Measurements from ENCODE around the gene PPM1L. TPM values are rescaled to one million over a fixed set of nuclear protein-coding genes. Genes with fewer than 3 reads are reported as not detected.

Gene PPM1L
- total RNA-seq, 1 donor from 2014 or later = 5.8 TPM

- Mint-ChIP-seq H3K36me3 (ENCODE audit: low read depth) (no peaks in the 10 kb centered on the region), H3K4me1 (no peaks in the 10 kb centered on the region), H3K9me3 (no peaks in the 10 kb centered on the region), H3K4me3 (no peak overlapping the region), H3K27ac (no peak overlapping the region), H3K27me3 (peaks cover 4% of the 10 kb centered on the region)
- POLR2A ChIA-PET = no interaction called here
- CTCF ChIA-PET = no interaction called here
- DNase-seq (no peak), ATAC-seq (ENCODE audit: low read depth) (no peak)
- TF ChIP-seq, protein P1, sequence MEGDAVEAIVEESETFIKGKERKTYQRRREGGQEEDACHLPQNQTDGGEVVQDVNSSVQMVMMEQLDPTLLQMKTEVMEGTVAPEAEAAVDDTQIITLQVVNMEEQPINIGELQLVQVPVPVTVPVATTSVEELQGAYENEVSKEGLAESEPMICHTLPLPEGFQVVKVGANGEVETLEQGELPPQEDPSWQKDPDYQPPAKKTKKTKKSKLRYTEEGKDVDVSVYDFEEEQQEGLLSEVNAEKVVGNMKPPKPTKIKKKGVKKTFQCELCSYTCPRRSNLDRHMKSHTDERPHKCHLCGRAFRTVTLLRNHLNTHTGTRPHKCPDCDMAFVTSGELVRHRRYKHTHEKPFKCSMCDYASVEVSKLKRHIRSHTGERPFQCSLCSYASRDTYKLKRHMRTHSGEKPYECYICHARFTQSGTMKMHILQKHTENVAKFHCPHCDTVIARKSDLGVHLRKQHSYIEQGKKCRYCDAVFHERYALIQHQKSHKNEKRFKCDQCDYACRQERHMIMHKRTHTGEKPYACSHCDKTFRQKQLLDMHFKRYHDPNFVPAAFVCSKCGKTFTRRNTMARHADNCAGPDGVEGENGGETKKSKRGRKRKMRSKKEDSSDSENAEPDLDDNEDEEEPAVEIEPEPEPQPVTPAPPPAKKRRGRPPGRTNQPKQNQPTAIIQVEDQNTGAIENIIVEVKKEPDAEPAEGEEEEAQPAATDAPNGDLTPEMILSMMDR (IDR thresholded peaks at IDR 0.05) = no peak
- intact Hi-C loops (cut with micrococcal nuclease) = no loop called here
Measured at GRCh38 chr3:160826991-160827390, 71.0 kb downstream of the PPM1L start.

GRCh38 chr3:160827516-160827915, 71.5 kb downstream of the PPM1L start:
- CTCF ChIA-PET = no interaction called here
- intact Hi-C loops (cut with micrococcal nuclease) = no loop called here
- Mint-ChIP-seq H3K4me1 (no peaks in the 10 kb centered on the region), H3K9me3 (no peaks in the 10 kb centered on the region), H3K36me3 (ENCODE audit: low read depth) (no peaks in the 10 kb centered on the region), H3K4me3 (no peak overlapping the region), H3K27me3 (peaks cover 4% of the 10 kb centered on the region), H3K27ac (no peak overlapping the region)
- POLR2A ChIA-PET = no interaction called here
- DNase-seq (no peak), ATAC-seq (ENCODE audit: low read depth) (no peak)
- TF ChIP-seq, protein P1 (IDR thresholded peaks at IDR 0.05) = no peak

DNA sequence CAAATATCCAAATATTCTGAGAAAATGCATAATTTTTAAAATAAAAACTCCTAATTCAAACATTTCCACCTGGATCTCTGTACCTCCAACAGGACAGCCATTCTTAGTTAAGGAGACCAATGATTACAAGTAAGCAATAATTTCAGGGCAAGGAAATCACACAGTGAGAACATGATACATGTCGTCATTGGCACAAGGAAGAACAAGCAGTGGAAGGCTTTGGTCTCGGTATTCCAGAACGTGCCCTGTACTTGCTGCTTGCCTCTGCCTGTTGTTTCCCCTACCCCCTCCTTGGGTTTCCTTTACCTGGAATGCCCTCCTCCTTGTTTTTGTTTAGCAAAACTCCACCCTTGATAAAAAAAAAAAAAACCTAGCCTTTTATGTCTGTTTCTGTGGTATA, 72.8 kb downstream of the PPM1L start:
- Mint-ChIP-seq H3K4me1 (no peaks in the 10 kb centered on the region), H3K27me3 (peaks cover 4% of the 10 kb centered on the region), H3K4me3 (no peak overlapping the region), H3K27ac (no peak overlapping the region), H3K36me3 (ENCODE audit: low read depth) (no peaks in the 10 kb centered on the region), H3K9me3 (no peaks in the 10 kb centered on the region)
- DNase-seq = no peak
- intact Hi-C loops (cut with micrococcal nuclease) = no loop called here
- ChIA-PET CTCF (no interaction called here), POLR2A (interaction anchor here (0.7 kb wide), 1 partner anchor 922 kb away, joined by 4 read pairs; no protein-coding TSS in a partner anchor)
- no peak for ATAC-seq (ENCODE audit: low read depth)
- TF ChIP-seq, protein P1 (IDR thresholded peaks at IDR 0.05) = no peak

GRCh38 chr3:160829486-160830009, 73.5 kb downstream of the PPM1L start:
- Mint-ChIP-seq H3K27ac (no peak overlapping the region), H3K4me3 (no peak overlapping the region), H3K36me3 (ENCODE audit: low read depth) (no peaks in the 10 kb centered on the region), H3K4me1 (no peaks in the 10 kb centered on the region), H3K9me3 (no peaks in the 10 kb centered on the region), H3K27me3 (peaks cover 4% of the 10 kb centered on the region)
- CTCF ChIA-PET = no interaction called here
- ATAC-seq (ENCODE audit: low read depth) (no peak), DNase-seq (no peak)
- intact Hi-C loops (cut with micrococcal nuclease) = no loop called here
- POLR2A ChIA-PET = interaction anchor here (0.7 kb wide), 1 partner anchor 922 kb away, joined by 4 read pairs; no protein-coding TSS in a partner anchor
- TF ChIP-seq, protein P1 (IDR thresholded peaks at IDR 0.05) = no peak

- intact Hi-C loops (cut with micrococcal nuclease) = no loop called here
- Mint-ChIP-seq H3K27me3 (peaks cover 4% of the 10 kb centered on the region), H3K9me3 (no peaks in the 10 kb centered on the region), H3K4me1 (no peaks in the 10 kb centered on the region), H3K36me3 (ENCODE audit: low read depth) (no peaks in the 10 kb centered on the region), H3K4me3 (no peak overlapping the region), H3K27ac (no peak overlapping the region)
- no peak for DNase-seq
- ChIA-PET CTCF (no interaction called here), POLR2A (no interaction called here)
- ATAC-seq (ENCODE audit: low read depth) = no peak
- TF ChIP-seq, protein P1 (IDR thresholded peaks at IDR 0.05) = no peak
Measured at GRCh38 chr3:160830796-160831195, 74.8 kb downstream of the PPM1L start.

Data from activated B cell treated with CpG ODN at 0.5 μM for 24 hours (primary cell).